Activated CD8-positive, alpha-beta memory T cell treated with anti-CD3 and anti-CD28 coated beads for 36 hours (primary cell): Measurements from ENCODE around the gene WDR88. TPM values are rescaled to one million over a fixed set of nuclear protein-coding genes. Genes with fewer than 3 reads are reported as not detected.
"Not testable (repeated sequence)": the region's sequence is repeated elsewhere in the genome, so short reads cannot be mapped to it uniquely, and the experiment has no call there.

Experiments
- CTCF ChIA-PET: fragments of 350-600 bp; sonication (Branson Sonifier 250); formaldehyde crosslinking; loops from one replicate; lab custom pipeline; 2021; ENCODE audit warnings: antibody characterized with exemption; lab: Charles Lee
- POLR2A ChIA-PET: fragments of 350-600 bp; sonication (Branson Sonifier 250); formaldehyde crosslinking; loops from one replicate; lab custom pipeline; 2021; ENCODE audit warnings: antibody characterized with exemption; lab: Charles Lee
- total RNA-seq, 2 experiments: library from RNA; stranded (reverse); gene quantifications; one replicate each; pipeline ENCODE4 v1.2.3, GENCODE V29; 2021

WDR88 gene
- total RNA-seq, 2 experiments from 2014 or later = not detected

DNA sequence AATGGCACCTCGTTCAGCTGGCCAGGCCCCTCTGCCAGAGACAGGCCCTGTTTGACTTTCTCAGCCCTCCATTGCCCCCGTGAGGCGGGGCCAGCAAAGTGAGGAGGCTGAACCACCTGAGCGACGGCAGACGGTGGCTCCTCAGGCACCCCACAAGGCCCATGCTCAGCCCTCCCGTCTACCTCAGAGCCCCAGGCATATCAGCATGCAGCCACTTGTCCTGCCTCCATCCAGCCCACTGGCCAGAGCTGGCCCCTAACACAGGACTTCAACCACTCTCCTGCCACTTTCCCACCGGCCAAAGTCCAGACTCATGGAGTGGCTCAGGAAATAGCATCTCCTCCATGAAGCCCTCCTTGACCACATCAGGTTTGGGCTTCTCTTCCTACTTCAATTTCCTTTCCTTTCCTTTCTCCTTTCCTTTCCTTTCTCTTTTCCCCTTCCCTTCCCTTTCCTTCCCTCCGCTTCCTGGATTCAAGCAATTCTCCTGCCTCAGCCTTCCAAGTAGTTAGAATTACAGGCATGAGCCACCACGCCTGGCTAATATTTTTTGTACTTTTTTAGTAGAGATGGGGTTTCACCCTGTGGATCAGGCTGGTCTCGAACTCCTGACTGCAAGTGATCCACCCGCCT lies 84.4 kb downstream of the WDR88 start:
- ChIA-PET POLR2A (no interaction called here), CTCF (no interaction called here)

- ChIA-PET POLR2A (no interaction called here), CTCF (no interaction called here)
These were observed 86.0 kb downstream of the WDR88 start for GRCh38 chr19:33217881-33218280.

DNA sequence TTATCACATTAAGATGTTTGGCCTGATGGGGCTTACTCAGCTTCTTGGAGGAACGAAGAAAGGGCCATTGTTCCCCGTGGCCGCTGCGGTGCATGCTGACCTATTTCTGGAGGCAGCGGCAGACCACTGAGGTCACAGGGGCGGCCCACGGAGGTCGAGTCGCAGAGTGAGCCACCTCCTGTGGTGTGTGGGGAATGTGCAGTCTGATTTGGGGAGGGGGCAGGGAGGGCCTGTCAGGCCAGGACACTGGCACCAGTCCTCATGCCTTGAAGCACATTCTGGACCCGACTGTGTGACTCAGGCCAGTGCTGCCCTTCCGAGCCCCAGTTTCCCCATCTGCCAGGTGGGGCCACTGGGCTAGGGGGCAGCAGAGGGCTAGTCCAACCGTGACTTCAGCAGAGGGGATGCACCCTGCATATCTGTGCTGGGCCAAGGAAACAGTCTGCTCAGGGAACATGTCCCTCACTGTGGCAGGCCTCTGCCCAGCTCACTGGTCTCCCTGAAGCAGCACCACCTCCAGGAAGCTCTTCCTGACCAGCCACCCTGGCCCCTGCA lies 87.4 kb downstream of the WDR88 start:
- ChIA-PET POLR2A (no interaction called here), CTCF (no interaction called here)

- POLR2A ChIA-PET = no interaction called here
- CTCF ChIA-PET = no interaction called here
These were observed 88.2 kb downstream of the WDR88 start for GRCh38 chr19:33220115-33220514.

- CTCF ChIA-PET = no interaction called here
These were observed 88.8 kb downstream of the WDR88 start for GRCh38 chr19:33220735-33221134.

GRCh38 chr19:33221638-33222037 lies 89.7 kb downstream of the WDR88 start:
- CTCF ChIA-PET = no interaction called here
- POLR2A ChIA-PET = no interaction called here

More at GRCh38 chr19:33220735-33221134, 88.8 kb downstream of the WDR88 start:
- POLR2A ChIA-PET = no interaction called here

DNA sequence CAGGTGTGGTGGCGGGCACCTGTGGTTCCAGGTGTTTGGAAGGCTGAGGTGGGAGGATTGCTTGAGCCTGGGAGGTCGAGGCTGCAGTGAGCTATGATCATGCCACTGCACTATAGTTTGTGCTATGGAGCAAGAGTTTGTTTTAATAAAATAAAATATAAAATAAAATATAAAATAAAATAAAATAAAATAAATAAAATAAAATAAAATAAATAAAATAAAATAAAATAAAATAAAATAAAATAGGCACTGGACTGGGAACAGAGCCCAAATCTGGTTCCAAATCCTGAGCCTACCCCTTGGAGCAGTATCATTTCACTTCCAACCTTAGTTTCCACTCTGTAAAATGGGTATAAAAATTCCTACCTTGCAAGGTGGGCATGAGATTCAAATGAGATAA lies 90.3 kb downstream of the WDR88 start:
- POLR2A ChIA-PET, CTCF ChIA-PET: not testable (repeated sequence)

DNA sequence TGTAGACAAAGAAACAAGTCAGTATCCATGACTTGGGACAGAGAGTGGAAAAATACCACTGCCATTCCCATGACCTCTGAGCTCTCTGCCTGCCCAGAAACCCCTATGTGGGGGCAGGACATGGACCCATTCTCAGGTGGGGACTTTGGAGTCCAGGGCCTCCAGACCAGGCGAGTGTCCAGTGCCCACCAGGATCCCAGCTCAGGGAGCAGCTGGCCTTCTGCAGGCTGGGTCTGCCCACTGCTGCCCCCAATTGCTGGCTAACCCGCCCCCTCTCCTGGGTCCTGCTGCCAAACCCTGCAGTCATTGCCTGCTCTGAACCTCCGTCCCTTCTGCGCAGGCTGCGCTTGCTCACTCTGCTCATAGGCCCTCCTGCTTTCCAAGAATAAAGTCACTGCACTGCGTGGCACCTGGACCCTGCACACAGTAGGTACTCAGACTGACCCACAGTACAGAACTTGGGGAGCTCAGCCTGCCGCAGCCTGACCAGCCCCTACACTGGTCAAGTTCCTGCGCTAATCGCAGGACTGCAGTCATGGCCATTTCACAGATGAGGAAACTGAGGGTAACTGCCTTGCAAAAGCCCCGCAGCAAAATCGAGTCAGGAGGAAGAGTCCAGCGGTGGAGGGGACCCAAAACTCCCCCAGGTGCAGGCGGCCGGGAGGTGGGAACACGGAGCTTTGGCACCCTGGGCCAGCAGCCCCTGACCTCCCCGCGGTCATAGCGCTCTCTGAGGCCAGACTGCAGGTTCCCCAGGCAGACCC lies 93.0 kb downstream of the WDR88 start:
- CTCF ChIA-PET = interaction anchor here (0.7 kb wide), 1 partner anchor 41 kb away, joined by 4 read pairs; no protein-coding TSS in a partner anchor
- POLR2A ChIA-PET = no interaction called here

Other genes with a start within 250 kb of the WDR88 start
- 10 to 100 TPM; 18.5 to 19.5 TPM for gene CEP89, start 160.2 kb upstream of the WDR88 start, total RNA-seq
- gene FAAP24, start 159.9 kb upstream of the WDR88 start, total RNA-seq = 1 to 10 TPM; 7.5 to 8.3 TPM
- 1 to 10 TPM; 3.5 to 3.9 TPM for gene RHPN2, start 67.2 kb upstream of the WDR88 start, total RNA-seq
- 10 to 100 TPM; 11.8 to 12.5 TPM for gene GPATCH1, start 50.9 kb upstream of the WDR88 start, total RNA-seq
- under 1 TPM; 0.17 to 0.31 TPM for gene LRP3, start 62.2 kb downstream of the WDR88 start, total RNA-seq
- gene SLC7A10, start 93.7 kb downstream of the WDR88 start, total RNA-seq = not detected
- gene CEBPA, start 170.4 kb downstream of the WDR88 start, total RNA-seq = under 1 TPM; 0.61 to 0.80 TPM
- gene CEBPG, start 241.6 kb downstream of the WDR88 start, total RNA-seq = 10 to 100 TPM; 28.4 to 28.6 TPM